ENCODE measurements around the gene SERF2. TPM values are rescaled to one million over a fixed set of nuclear protein-coding genes. Genes with fewer than 3 reads are reported as not detected.
A peak's percentile ranks its signal among the peaks of the same experiment; 100 is the strongest.

Gene SERF2
- total and polyA plus RNA-seq, 10 of the 15 experiments (the other 5 are each of a cell fraction or from before 2014, with no cell fraction given) = 464 to 4,159 (median 1,014) TPM

DNA sequence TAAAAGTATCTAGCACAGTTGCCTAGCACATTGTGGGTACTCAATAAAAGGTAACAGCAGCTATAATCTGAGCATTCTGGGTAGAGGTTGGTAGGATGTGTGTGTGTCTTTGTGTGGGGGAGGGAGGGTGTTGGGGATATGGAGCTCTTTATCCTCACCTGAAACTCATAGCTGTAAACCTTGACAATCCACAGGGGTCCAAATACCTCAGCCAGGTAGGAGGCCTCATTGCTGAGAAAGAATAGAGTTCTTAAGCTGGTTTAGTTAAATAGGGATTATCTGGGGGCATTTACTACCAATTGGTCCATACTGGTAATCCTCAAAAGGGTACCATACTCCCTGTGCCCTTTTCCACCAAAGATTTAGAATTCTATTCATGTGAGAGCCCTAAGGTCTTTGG lies 3.9 kb downstream of the SERF2 start:
- ChIA-PET RAD21 (ENCODE audit: unreplicated experiment) (interaction anchor here (0.6 to 2.1 kb wide), 3 partner anchors 13 to 19 kb away, joined by 3 to 6 read pairs (median 5); partner anchors contain the start of gene ELL3), POLR2A (interaction anchor here (0.6 to 5.9 kb wide), 6 partner anchors 13 to 1297 kb away, joined by 3 to 48 read pairs (median 4); partner anchors contain the start of gene MFAP1), CTCF (interaction anchor here (1.0 to 4.0 kb wide), 5 partner anchors 14 to 36 kb away, joined by 3 to 23 read pairs (median 6); partner anchors contain the start of genes ELL3 and MFAP1), SMC1A (ENCODE audit: uncharacterized antibody, unreplicated experiment) (interaction anchor here (1.2 to 9.4 kb wide), 4 partner anchors 13 to 31 kb away, joined by 3 to 129 read pairs (median 8); partner anchors contain the start of genes ELL3, MFAP1 and WDR76)
- H3K36me3 ChIP-seq (ENCODE audit: control insufficient read depth in 2 of 2, insufficient read depth in 2 of 2, low read length in 1 of 2) = peaks cover 5 to 30% of the 10 kb centered on the region in 2 experiments
- in situ Hi-C loops (cut with MboI) (loop anchor here (10.0 to 25.0 kb wide), 2 partner anchors 929 to 1534 kb away; partner anchors contain the start of genes GANC and TMEM87A), intact Hi-C loops (cut with micrococcal nuclease; ENCODE audit: unreplicated experiment) (no loop called here)
- peaks cover 40% of the 10 kb centered on the region for H3K79me2 ChIP-seq (ENCODE audit: control insufficient read depth, insufficient read depth, low read length)
- H3K9ac ChIP-seq (ENCODE audit: control insufficient read depth, insufficient read depth, low read length) = no peak overlapping the region
- FAIRE-seq (no peak), ATAC-seq (no peak), DNase-seq (ENCODE audit: low read depth, low spot score) (no peak)
- no peaks in the 10 kb centered on the region; the same call in none of the 2 replicates for H4K20me1 ChIP-seq (ENCODE audit: control insufficient read depth, insufficient read depth)
- H2AFZ ChIP-seq (ENCODE audit: control insufficient read depth, low read depth, low read length) = no peak overlapping the region
- peaks cover 27% of the 10 kb centered on the region for H3K4me1 ChIP-seq (ENCODE audit: control insufficient read depth, insufficient read depth, low read length)
- H3K27ac ChIP-seq (ENCODE audit: control insufficient read depth, insufficient read depth) = no peak overlapping the region
- no peak overlapping the region for H3K4me2 ChIP-seq (ENCODE audit: control insufficient read depth, insufficient read depth)
- TF ChIP-seq SMAD5 (IDR thresholded peaks at IDR 0.05; ENCODE audit: low read depth) = 0 out of 2 replicates have a peak, but pooled peaks have one; percentile 32
- TF ChIP-seq, protein P1, sequence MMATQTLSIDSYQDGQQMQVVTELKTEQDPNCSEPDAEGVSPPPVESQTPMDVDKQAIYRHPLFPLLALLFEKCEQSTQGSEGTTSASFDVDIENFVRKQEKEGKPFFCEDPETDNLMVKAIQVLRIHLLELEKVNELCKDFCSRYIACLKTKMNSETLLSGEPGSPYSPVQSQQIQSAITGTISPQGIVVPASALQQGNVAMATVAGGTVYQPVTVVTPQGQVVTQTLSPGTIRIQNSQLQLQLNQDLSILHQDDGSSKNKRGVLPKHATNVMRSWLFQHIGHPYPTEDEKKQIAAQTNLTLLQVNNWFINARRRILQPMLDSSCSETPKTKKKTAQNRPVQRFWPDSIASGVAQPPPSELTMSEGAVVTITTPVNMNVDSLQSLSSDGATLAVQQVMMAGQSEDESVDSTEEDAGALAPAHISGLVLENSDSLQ (IDR thresholded peaks at IDR 0.05) = no peak
- TF ChIP-seq ZNF592 (IDR thresholded peaks at IDR 0.05) = no peak
- 0 out of 2 replicates have a peak, but pooled peaks have one; percentile 12 for TF ChIP-seq ZBED1 (IDR thresholded peaks at IDR 0.05; ENCODE audit: borderline replicate concordance)
- TF ChIP-seq EZH2 (IDR thresholded peaks at IDR 0.05; ENCODE audit: borderline replicate concordance, control insufficient read depth, low read depth, low read length) = no peak
- no peak for TF ChIP-seq HDAC2 (IDR thresholded peaks at IDR 0.05)
- TF ChIP-seq, protein P2, sequence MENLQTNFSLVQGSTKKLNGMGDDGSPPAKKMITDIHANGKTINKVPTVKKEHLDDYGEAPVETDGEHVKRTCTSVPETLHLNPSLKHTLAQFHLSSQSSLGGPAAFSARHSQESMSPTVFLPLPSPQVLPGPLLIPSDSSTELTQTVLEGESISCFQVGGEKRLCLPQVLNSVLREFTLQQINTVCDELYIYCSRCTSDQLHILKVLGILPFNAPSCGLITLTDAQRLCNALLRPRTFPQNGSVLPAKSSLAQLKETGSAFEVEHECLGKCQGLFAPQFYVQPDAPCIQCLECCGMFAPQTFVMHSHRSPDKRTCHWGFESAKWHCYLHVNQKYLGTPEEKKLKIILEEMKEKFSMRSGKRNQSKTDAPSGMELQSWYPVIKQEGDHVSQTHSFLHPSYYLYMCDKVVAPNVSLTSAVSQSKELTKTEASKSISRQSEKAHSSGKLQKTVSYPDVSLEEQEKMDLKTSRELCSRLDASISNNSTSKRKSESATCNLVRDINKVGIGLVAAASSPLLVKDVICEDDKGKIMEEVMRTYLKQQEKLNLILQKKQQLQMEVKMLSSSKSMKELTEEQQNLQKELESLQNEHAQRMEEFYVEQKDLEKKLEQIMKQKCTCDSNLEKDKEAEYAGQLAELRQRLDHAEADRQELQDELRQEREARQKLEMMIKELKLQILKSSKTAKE (IDR thresholded peaks at IDR 0.05; ENCODE audit: low read depth, poor library complexity, severe bottlenecking) = no peak
- BruUV-seq (replicated peaks) = no TSS peak
- no peak overlapping the region for H3K4me3 ChIP-seq
- H3K9me3 ChIP-seq (replicated peaks; ENCODE audit: control insufficient read depth, insufficient read depth, low read length) = no peaks in the 10 kb centered on the region
- H3K27me3 ChIP-seq (replicated peaks in 1 of 2; ENCODE audit: control insufficient read depth in 2 of 2, insufficient read depth in 2 of 2, low read length in 1 of 2) = no peaks in the 10 kb centered on the region
